Transverse colon (tissue), 3 donors: ENCODE results near the gene CDC42EP1.

Source experiments
- CTCF ChIP-seq, 5 experiments: fragments of 200-600 bp in 3 of 5; fragments of 450-650 bp in 2 of 5; sonication (generic) in 3 of 5; IDR thresholded peaks; 1 replicate in 2 of 5; 2 replicates in 3 of 5; pipeline ENCODE4 v1.5.1; 2016 to 2017; ENCODE audit warnings: antibody characterized with exemption in 5 of 5, inconsistent platforms in 3 of 5, mild to moderate bottlenecking in 2 of 5, moderate library complexity in 1 of 5
- EP300 ChIP-seq: sonication (generic); formaldehyde crosslinking; IDR thresholded peaks from one replicate; pipeline ENCODE4 v1.6.1; 2017; ENCODE audit warnings: antibody characterized with exemption, low read depth

GRCh38 chr22:37559901-37560607, at the start of gene CDC42EP1:
- TF ChIP-seq CTCF (IDR thresholded peaks at IDR 0.05) (no peak), EP300 (no peak)
